Measurements from ENCODE around the gene ZNF511.

The ZNF511 gene

DNA sequence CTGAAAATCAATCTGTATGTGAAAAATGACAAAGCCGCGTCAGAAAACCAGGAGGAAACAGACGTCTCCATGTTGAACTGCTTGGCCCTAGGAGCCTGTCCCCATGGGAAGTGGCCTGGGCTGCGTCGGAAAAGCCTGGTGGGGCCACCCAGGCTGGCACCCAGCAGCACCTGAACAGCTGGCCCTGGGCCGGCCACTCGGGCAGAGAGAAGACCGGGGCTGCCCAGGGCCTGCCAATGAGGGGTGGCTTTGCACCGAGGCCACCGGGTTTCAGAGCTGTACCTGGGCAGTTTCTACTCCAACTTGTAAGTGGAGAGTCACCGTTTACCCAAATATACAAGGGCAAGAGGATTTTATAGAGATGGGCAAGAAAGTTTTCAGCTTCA, 50.2 kb downstream of the ZNF511 start:
- Histone ChIP-seq H3K27ac (ENCODE audit: low read depth, low read length) (no peak overlapping the region), H3K9me3 (ENCODE audit: control insufficient read depth, insufficient read depth, low read length) (no peaks in the 10 kb centered on the region), H3K27me3 (ENCODE audit: control insufficient read depth, low read length) (no peaks in the 10 kb centered on the region), H3K4me2 (ENCODE audit: low read length) (no peak overlapping the region), H3F3A (ENCODE audit: control insufficient read depth, insufficient read depth) (no peaks in the 10 kb centered on the region), H3K79me2 (ENCODE audit: control insufficient read depth, low read length) (no peaks in the 10 kb centered on the region), H3K4me3 (ENCODE audit: low read length) (no peak overlapping the region), H3K9me2 (replicated peaks; ENCODE audit: control insufficient read depth, low read length) (no peaks in the 10 kb centered on the region), H3K4me1 (ENCODE audit: control insufficient read depth, low read length) (peaks cover 8% of the 10 kb centered on the region; the same call in 1 of the 2 replicates), H4K20me1 (ENCODE audit: control insufficient read depth, insufficient read depth, low read depth, low read length) (no peaks in the 10 kb centered on the region), H3K36me3 (ENCODE audit: control insufficient read depth, low read length) (0 out of 2 replicates have a peak, but pooled peaks cover 3% of the 10 kb centered on the region)
- TF ChIP-seq EZH2phosphoT487 (IDR thresholded peaks at IDR 0.05; ENCODE audit: borderline replicate concordance, low read length) (no peak), CTCF (IDR thresholded peaks at IDR 0.05; ENCODE audit: low read depth, low read length, poor library complexity, severe bottlenecking) (no peak)

DNA sequence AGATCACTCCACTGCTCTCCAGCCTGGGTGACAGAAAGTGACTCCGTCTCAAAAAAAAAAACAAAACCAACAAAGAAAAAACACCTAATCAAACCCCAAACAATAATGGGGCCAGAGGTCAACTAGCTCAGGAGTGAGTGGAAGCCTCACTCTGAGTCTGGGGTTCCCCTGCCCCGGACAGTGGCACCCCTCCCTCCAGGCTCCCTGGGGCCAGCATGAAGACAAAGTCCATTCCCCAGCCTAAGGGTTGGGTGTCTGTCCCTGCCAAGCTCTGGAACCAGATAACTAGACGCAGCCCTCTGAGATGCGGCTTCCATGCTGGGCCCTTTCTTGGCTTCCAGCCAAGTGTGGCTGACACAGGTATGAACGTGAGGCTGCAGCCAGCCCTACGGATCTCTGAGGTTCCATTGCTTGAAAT, 50.8 kb downstream of the ZNF511 start:
- Histone ChIP-seq H3K27ac (ENCODE audit: low read depth, low read length) (no peak overlapping the region), H3K4me1 (ENCODE audit: control insufficient read depth, low read length) (peaks cover 8% of the 10 kb centered on the region; the same call in 1 of the 2 replicates), H3K9me2 (replicated peaks; ENCODE audit: control insufficient read depth, low read length) (no peaks in the 10 kb centered on the region), H3K27me3 (ENCODE audit: control insufficient read depth, low read length) (no peaks in the 10 kb centered on the region), H4K20me1 (ENCODE audit: control insufficient read depth, insufficient read depth, low read depth, low read length) (no peaks in the 10 kb centered on the region), H3K79me2 (ENCODE audit: control insufficient read depth, low read length) (no peaks in the 10 kb centered on the region), H3F3A (ENCODE audit: control insufficient read depth, insufficient read depth) (no peaks in the 10 kb centered on the region), H3K4me3 (ENCODE audit: low read length) (no peak overlapping the region), H3K36me3 (ENCODE audit: control insufficient read depth, low read length) (peaks cover 3% of the 10 kb centered on the region; the same call in 1 of the 2 replicates), H3K4me2 (ENCODE audit: low read length) (no peak overlapping the region), H3K9me3 (ENCODE audit: control insufficient read depth, insufficient read depth, low read length) (no peaks in the 10 kb centered on the region)
- TF ChIP-seq EZH2phosphoT487 (IDR thresholded peaks at IDR 0.05; ENCODE audit: borderline replicate concordance, low read length) (no peak), CTCF (IDR thresholded peaks at IDR 0.05; ENCODE audit: low read depth, low read length, poor library complexity, severe bottlenecking) (no peak)

GRCh38 chr10:133359972-133360610, 51.4 kb downstream of the ZNF511 start:
- Histone ChIP-seq H3K27me3 (ENCODE audit: control insufficient read depth, low read length) (no peaks in the 10 kb centered on the region), H3K9me3 (ENCODE audit: control insufficient read depth, insufficient read depth, low read length) (no peaks in the 10 kb centered on the region), H3K9me2 (replicated peaks; ENCODE audit: control insufficient read depth, low read length) (no peaks in the 10 kb centered on the region), H3F3A (ENCODE audit: control insufficient read depth, insufficient read depth) (no peaks in the 10 kb centered on the region), H3K4me2 (ENCODE audit: low read length) (no peak overlapping the region), H3K27ac (ENCODE audit: low read depth, low read length) (no peak overlapping the region), H4K20me1 (ENCODE audit: control insufficient read depth, insufficient read depth, low read depth, low read length) (no peaks in the 10 kb centered on the region), H3K36me3 (ENCODE audit: control insufficient read depth, low read length) (peaks cover 4% of the 10 kb centered on the region; the same call in 1 of the 2 replicates), H3K4me1 (ENCODE audit: control insufficient read depth, low read length) (peaks cover 8% of the 10 kb centered on the region; the same call in 1 of the 2 replicates), H3K79me2 (ENCODE audit: control insufficient read depth, low read length) (no peaks in the 10 kb centered on the region), H3K4me3 (ENCODE audit: low read length) (no peak overlapping the region)
- TF ChIP-seq EZH2phosphoT487 (IDR thresholded peaks at IDR 0.05; ENCODE audit: borderline replicate concordance, low read length) (no peak), CTCF (IDR thresholded peaks at IDR 0.05; ENCODE audit: low read depth, low read length, poor library complexity, severe bottlenecking) (no peak)

All from DOHH2 (cell line).